Hematopoietic multipotent progenitor cell treated with erythropoietin and hydrocortisone succinate and interleukin-3 and kit ligand, for 15 days (in vitro differentiated cells): ENCODE measurements around the gene MAGI3.

Experiments used
- DNase-seq: peaks from one replicate; pipeline ENCODE4 v3.0.0-alpha.2; 2015; ENCODE audit warnings: low spot score

MAGI3 gene

GRCh38 chr1:113657556-113658063, 267.3 kb downstream of the MAGI3 start:
- DNase-seq = no peak

- no peak for DNase-seq
Observed at GRCh38 chr1:113659035-113659434, 268.7 kb downstream of the MAGI3 start.

- DNase-seq = no peak
Observed at GRCh38 chr1:113659556-113659955, 269.2 kb downstream of the MAGI3 start.

- no peak for DNase-seq
Observed at GRCh38 chr1:113660088-113660487, 269.8 kb downstream of the MAGI3 start.

GRCh38 chr1:113662101-113662500, 271.8 kb downstream of the MAGI3 start:
- DNase-seq = no peak

- DNase-seq = no peak
Observed at GRCh38 chr1:113663165-113663951, 273.0 kb downstream of the MAGI3 start.

GRCh38 chr1:113665071-113665470, 274.8 kb downstream of the MAGI3 start:
- no peak for DNase-seq

GRCh38 chr1:113666126-113666525, 275.8 kb downstream of the MAGI3 start:
- DNase-seq = no peak

GRCh38 chr1:113669988-113670387, 279.7 kb downstream of the MAGI3 start:
- no peak for DNase-seq

- DNase-seq = no peak
Observed at GRCh38 chr1:113670650-113671049, 280.3 kb downstream of the MAGI3 start.

GRCh38 chr1:113672491-113672890, 282.2 kb downstream of the MAGI3 start:
- DNase-seq = no peak

GRCh38 chr1:113674591-113674990, 284.3 kb downstream of the MAGI3 start:
- no peak for DNase-seq

- no peak for DNase-seq
Observed at GRCh38 chr1:113675302-113675701, 285.0 kb downstream of the MAGI3 start.

- peak; percentile 17 for DNase-seq
Observed at GRCh38 chr1:113676524-113676923, 286.2 kb downstream of the MAGI3 start.

GRCh38 chr1:113677250-113678158, 287.2 kb downstream of the MAGI3 start:
- peak; percentile 57 for DNase-seq

- no peak for DNase-seq
Observed at GRCh38 chr1:113678159-113678469, 287.8 kb downstream of the MAGI3 start.

GRCh38 chr1:113681596-113682337, 291.5 kb downstream of the MAGI3 start:
- DNase-seq = no peak

GRCh38 chr1:113683384-113684152, 293.3 kb downstream of the MAGI3 start:
- no peak for DNase-seq

GRCh38 chr1:113684153-113684541, 293.8 kb downstream of the MAGI3 start:
- DNase-seq = peak; percentile 24

GRCh38 chr1:113686891-113687618, 296.7 kb downstream of the MAGI3 start:
- DNase-seq = no peak

GRCh38 chr1:113691184-113691583, 300.9 kb downstream of the MAGI3 start:
- peak; percentile 15 for DNase-seq
